ENCODE data around the gene ADD2.

ADD2 gene

GRCh38 chr2:70676301-70677035 lies 91.5 kb downstream of the ADD2 start:
- Histone ChIP-seq H3K4me1 (ENCODE audit: insufficient read depth, low read length) (no peaks in the 10 kb centered on the region), H3K9me3 (ENCODE audit: insufficient read depth, low read depth, low read length) (no peaks in the 10 kb centered on the region), H3K27me3 (ENCODE audit: insufficient read depth, low read length) (no peaks in the 10 kb centered on the region), H3K27ac (ENCODE audit: low read depth, low read length) (no peak overlapping the region), H3K4me3 (ENCODE audit: low read length) (no peak overlapping the region), H3K36me3 (ENCODE audit: insufficient read depth, low read length) (peaks cover 97% of the 10 kb centered on the region), H3K9ac (ENCODE audit: low read depth, low read length) (no peak overlapping the region)
- WGBS: 92% methylated on average over 20 of the region's 20 CpGs

DNA sequence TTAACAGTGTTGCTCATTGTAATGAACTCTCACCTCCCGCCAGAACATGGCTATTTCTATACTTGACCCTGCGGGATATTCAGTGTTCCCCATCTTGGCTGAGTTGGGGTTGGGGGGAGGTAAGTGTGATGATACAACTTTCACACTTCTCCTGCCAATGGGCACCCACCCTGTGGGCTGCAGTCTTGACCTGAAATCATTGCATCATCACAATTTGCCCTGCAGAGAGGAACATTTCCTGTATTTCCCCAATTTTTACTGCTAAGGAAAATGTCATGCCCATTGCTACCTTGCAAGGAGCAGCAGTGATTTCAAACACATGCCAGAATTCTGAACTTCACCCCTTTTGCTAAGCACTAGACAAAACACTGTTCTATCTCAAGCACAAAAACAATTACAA lies 92.1 kb downstream of the ADD2 start:
- WGBS: 93% methylated on average over 2 of the region's 2 CpGs
- Histone ChIP-seq H3K4me1 (ENCODE audit: insufficient read depth, low read length) (no peaks in the 10 kb centered on the region), H3K27me3 (ENCODE audit: insufficient read depth, low read length) (no peaks in the 10 kb centered on the region), H3K4me3 (ENCODE audit: low read length) (no peak overlapping the region), H3K9me3 (ENCODE audit: insufficient read depth, low read depth, low read length) (no peaks in the 10 kb centered on the region), H3K36me3 (ENCODE audit: insufficient read depth, low read length) (peaks cover 97% of the 10 kb centered on the region), H3K27ac (ENCODE audit: low read depth, low read length) (no peak overlapping the region), H3K9ac (ENCODE audit: low read depth, low read length) (no peak overlapping the region)

- WGBS: 94% methylated on average over 11 of the region's 11 CpGs
Observed at GRCh38 chr2:70674636-70675430, 93.2 kb downstream of the ADD2 start.

DNA sequence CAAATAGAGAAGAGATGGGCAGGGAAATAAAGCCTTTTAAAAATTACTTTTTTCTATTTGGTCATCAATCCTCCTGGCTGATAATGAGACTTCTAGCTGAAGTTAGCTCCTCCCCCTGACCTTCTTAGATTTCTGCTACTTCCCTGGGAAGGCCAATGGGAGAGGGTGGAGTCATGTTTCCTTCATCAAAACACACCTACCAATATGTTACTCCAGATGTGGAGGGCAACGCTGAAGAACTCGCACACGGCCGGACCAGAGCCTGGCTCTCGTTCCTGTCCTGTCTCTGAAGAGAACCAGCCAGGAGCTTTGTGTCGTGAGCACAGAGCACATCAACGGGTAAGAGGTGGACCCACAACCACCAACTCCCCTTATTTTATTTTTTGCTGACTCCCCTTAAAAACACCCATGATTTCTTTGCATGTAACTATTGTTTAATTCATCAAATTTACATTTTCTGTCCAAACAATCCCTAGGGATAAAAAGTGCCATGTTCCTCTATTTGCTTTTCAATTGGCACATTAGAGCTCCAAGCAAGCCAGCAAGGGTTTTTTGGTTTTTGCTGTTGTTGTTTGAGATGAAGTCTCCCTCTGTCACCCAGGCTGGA lies 94.9 kb downstream of the ADD2 start:
- H3K9me3 ChIP-seq (ENCODE audit: insufficient read depth, low read depth, low read length): no peaks in the 10 kb centered on the region
- no peak overlapping the region for H3K9ac ChIP-seq (ENCODE audit: low read depth, low read length)
- no peak overlapping the region for H3K27ac ChIP-seq (ENCODE audit: low read depth, low read length)
- peaks cover 97% of the 10 kb centered on the region for H3K36me3 ChIP-seq (ENCODE audit: insufficient read depth, low read length)
- H3K4me3 ChIP-seq (ENCODE audit: low read length): no peak overlapping the region
- H3K4me1 ChIP-seq (ENCODE audit: insufficient read depth, low read length): no peaks in the 10 kb centered on the region
- WGBS: 87% methylated on average over 7 of the region's 7 CpGs
- no peaks in the 10 kb centered on the region for H3K27me3 ChIP-seq (ENCODE audit: insufficient read depth, low read length)

More at GRCh38 chr2:70674636-70675430, 93.2 kb downstream of the ADD2 start:
- no peaks in the 10 kb centered on the region for H3K4me1 ChIP-seq (ENCODE audit: insufficient read depth, low read length)
- no peaks in the 10 kb centered on the region for H3K9me3 ChIP-seq (ENCODE audit: insufficient read depth, low read depth, low read length)
- H3K36me3 ChIP-seq (ENCODE audit: insufficient read depth, low read length): peaks cover 97% of the 10 kb centered on the region
- H3K9ac ChIP-seq (ENCODE audit: low read depth, low read length): no peak overlapping the region
- H3K27me3 ChIP-seq (ENCODE audit: insufficient read depth, low read length): no peaks in the 10 kb centered on the region
- no peak overlapping the region for H3K27ac ChIP-seq (ENCODE audit: low read depth, low read length)
- no peak overlapping the region for H3K4me3 ChIP-seq (ENCODE audit: low read length)

- Histone ChIP-seq H3K27me3 (ENCODE audit: insufficient read depth, low read length) (no peaks in the 10 kb centered on the region), H3K27ac (ENCODE audit: low read depth, low read length) (no peak overlapping the region), H3K9ac (ENCODE audit: low read depth, low read length) (no peak overlapping the region), H3K4me1 (ENCODE audit: insufficient read depth, low read length) (no peaks in the 10 kb centered on the region), H3K9me3 (ENCODE audit: insufficient read depth, low read depth, low read length) (no peaks in the 10 kb centered on the region), H3K36me3 (ENCODE audit: insufficient read depth, low read length) (peaks cover 96% of the 10 kb centered on the region), H3K4me3 (ENCODE audit: low read length) (no peak overlapping the region)
- 93% methylated on average over 6 of the region's 7 CpGs for WGBS
Observed at GRCh38 chr2:70671092-70671675, 96.8 kb downstream of the ADD2 start.

DNA sequence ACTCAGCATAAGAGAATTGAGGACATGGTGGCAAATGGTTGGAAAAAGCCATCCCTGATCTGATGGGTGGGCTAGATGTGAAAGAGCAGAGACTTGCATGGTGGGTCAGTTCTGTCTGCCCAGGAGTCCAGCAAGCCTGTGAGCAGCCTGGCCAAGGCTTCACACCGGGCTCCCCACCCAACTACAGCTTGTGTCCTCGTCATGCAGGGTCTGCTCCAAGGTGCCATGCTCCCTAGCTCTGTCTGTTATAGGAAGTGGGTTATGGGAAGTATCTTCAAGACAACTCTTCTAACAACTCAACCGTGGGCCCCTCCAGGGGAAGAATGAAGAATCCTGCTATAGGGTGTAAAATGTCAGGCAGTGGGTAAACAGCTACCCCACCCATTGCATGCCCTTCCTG lies 97.4 kb downstream of the ADD2 start:
- Histone ChIP-seq H3K27ac (ENCODE audit: low read depth, low read length) (no peak overlapping the region), H3K27me3 (ENCODE audit: insufficient read depth, low read length) (no peaks in the 10 kb centered on the region), H3K9ac (ENCODE audit: low read depth, low read length) (no peak overlapping the region), H3K4me3 (ENCODE audit: low read length) (no peak overlapping the region), H3K36me3 (ENCODE audit: insufficient read depth, low read length) (peaks cover 93% of the 10 kb centered on the region), H3K9me3 (ENCODE audit: insufficient read depth, low read depth, low read length) (no peaks in the 10 kb centered on the region), H3K4me1 (ENCODE audit: insufficient read depth, low read length) (no peaks in the 10 kb centered on the region)
- 100% methylated on average over 2 of the region's 3 CpGs for WGBS

DNA sequence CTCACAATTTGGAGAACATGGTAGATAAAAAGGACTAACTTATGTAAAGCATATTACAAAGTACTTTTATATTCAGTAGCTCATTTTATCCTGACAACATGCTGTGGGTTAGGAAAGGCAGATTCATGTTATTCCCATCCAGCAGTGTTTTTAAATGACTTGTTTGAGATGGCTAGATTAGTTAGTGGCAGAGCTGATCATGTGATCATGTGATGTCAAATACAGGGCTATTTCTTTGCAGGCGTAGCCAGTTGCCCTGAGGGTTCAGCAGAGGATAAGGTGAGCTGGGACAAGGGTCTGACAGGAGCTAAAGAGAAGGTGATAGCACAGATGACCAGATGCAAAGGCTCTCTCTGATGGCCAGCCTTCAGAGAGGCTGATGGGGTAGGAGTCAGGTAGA lies 97.8 kb downstream of the ADD2 start:
- Histone ChIP-seq H3K4me1 (ENCODE audit: insufficient read depth, low read length) (no peaks in the 10 kb centered on the region), H3K36me3 (ENCODE audit: insufficient read depth, low read length) (peaks cover 93% of the 10 kb centered on the region), H3K4me3 (ENCODE audit: low read length) (no peak overlapping the region), H3K27ac (ENCODE audit: low read depth, low read length) (no peak overlapping the region), H3K27me3 (ENCODE audit: insufficient read depth, low read length) (no peaks in the 10 kb centered on the region), H3K9ac (ENCODE audit: low read depth, low read length) (no peak overlapping the region), H3K9me3 (ENCODE audit: insufficient read depth, low read depth, low read length) (no peaks in the 10 kb centered on the region)
- 98% methylated on average over 1 of the region's 1 CpG for WGBS

DNA sequence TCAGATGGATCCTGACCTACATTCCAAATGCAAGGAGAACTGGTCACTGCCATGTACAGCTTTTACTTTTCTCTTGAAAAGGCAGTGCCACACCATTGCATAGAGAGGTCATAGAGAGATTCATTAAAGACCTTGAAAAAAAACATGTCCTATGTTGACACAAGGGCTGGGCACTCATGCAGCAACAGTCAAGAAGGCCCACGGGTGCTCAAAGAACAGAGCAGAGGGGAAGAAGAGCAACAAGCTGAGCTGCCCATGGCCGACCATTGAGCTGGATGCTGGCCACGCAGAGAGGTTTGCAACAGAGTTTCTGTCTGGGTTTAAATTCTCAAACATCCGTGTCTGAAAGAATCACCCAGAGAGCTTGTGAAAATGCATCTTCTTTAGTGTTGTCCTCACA lies 99.1 kb downstream of the ADD2 start:
- Histone ChIP-seq H3K9me3 (ENCODE audit: insufficient read depth, low read depth, low read length) (no peaks in the 10 kb centered on the region), H3K4me3 (ENCODE audit: low read length) (no peak overlapping the region), H3K9ac (ENCODE audit: low read depth, low read length) (no peak overlapping the region), H3K27me3 (ENCODE audit: insufficient read depth, low read length) (no peaks in the 10 kb centered on the region), H3K4me1 (ENCODE audit: insufficient read depth, low read length) (no peaks in the 10 kb centered on the region), H3K36me3 (ENCODE audit: insufficient read depth, low read length) (peaks cover 93% of the 10 kb centered on the region), H3K27ac (ENCODE audit: low read depth, low read length) (no peak overlapping the region)
- WGBS: 91% methylated on average over 4 of the region's 4 CpGs

DNA sequence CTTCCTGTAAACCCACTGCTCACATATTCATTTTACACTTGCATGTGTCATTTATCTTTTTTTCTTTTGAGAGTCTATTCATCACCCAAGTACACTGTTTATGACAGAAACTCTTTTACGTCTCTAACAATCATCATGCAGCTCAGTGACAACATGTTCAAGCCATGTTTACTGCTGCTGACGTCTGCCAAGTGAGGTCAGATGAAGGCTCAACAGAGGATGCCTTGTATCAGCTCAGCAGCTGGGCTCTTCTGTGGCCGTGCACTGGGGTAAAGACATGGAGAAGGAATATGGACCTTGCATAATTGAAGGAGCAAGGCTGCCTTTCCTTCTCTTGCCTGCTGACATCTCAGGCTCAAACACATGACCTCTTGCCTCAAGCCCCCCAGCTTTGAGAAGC lies 99.6 kb downstream of the ADD2 start:
- no peak overlapping the region for H3K9ac ChIP-seq (ENCODE audit: low read depth, low read length)
- H3K27ac ChIP-seq (ENCODE audit: low read depth, low read length): no peak overlapping the region
- peaks cover 95% of the 10 kb centered on the region for H3K36me3 ChIP-seq (ENCODE audit: insufficient read depth, low read length)
- 89% methylated on average over 3 of the region's 3 CpGs for WGBS
- H3K4me3 ChIP-seq (ENCODE audit: low read length): no peak overlapping the region
- H3K9me3 ChIP-seq (ENCODE audit: insufficient read depth, low read depth, low read length): no peaks in the 10 kb centered on the region
- no peaks in the 10 kb centered on the region for H3K4me1 ChIP-seq (ENCODE audit: insufficient read depth, low read length)
- no peaks in the 10 kb centered on the region for H3K27me3 ChIP-seq (ENCODE audit: insufficient read depth, low read length)

- peaks cover 74% of the 10 kb centered on the region for H3K36me3 ChIP-seq (ENCODE audit: insufficient read depth, low read length)
- WGBS: 95% methylated on average over 7 of the region's 7 CpGs
- H3K27me3 ChIP-seq (ENCODE audit: insufficient read depth, low read length): no peaks in the 10 kb centered on the region
- H3K9ac ChIP-seq (ENCODE audit: low read depth, low read length): no peak overlapping the region
- H3K27ac ChIP-seq (ENCODE audit: low read depth, low read length): no peak overlapping the region
- no peaks in the 10 kb centered on the region for H3K9me3 ChIP-seq (ENCODE audit: insufficient read depth, low read depth, low read length)
- no peak overlapping the region for H3K4me3 ChIP-seq (ENCODE audit: low read length)
- H3K4me1 ChIP-seq (ENCODE audit: insufficient read depth, low read length): no peaks in the 10 kb centered on the region
Observed at GRCh38 chr2:70664525-70664924, 103.5 kb downstream of the ADD2 start.

GRCh38 chr2:70663411-70663810 lies 104.6 kb downstream of the ADD2 start:
- Histone ChIP-seq H3K36me3 (ENCODE audit: insufficient read depth, low read length) (peaks cover 63% of the 10 kb centered on the region), H3K9me3 (ENCODE audit: insufficient read depth, low read depth, low read length) (no peaks in the 10 kb centered on the region), H3K27me3 (ENCODE audit: insufficient read depth, low read length) (no peaks in the 10 kb centered on the region), H3K4me1 (ENCODE audit: insufficient read depth, low read length) (no peaks in the 10 kb centered on the region), H3K9ac (ENCODE audit: low read depth, low read length) (no peak overlapping the region), H3K4me3 (ENCODE audit: low read length) (no peak overlapping the region), H3K27ac (ENCODE audit: low read depth, low read length) (no peak overlapping the region)
- 95% methylated on average over 10 of the region's 10 CpGs for WGBS

All from HUES64 (cell line).